ENCODE results near the gene KIAA2012. TPM values are rescaled to one million over a fixed set of nuclear protein-coding genes. Genes with fewer than 3 reads are reported as not detected.

Gene KIAA2012
- total RNA-seq, 1 donor, result not detected

- DNase-seq (ENCODE audit: low read depth), result no peak
- TF ChIP-seq, protein P1, sequence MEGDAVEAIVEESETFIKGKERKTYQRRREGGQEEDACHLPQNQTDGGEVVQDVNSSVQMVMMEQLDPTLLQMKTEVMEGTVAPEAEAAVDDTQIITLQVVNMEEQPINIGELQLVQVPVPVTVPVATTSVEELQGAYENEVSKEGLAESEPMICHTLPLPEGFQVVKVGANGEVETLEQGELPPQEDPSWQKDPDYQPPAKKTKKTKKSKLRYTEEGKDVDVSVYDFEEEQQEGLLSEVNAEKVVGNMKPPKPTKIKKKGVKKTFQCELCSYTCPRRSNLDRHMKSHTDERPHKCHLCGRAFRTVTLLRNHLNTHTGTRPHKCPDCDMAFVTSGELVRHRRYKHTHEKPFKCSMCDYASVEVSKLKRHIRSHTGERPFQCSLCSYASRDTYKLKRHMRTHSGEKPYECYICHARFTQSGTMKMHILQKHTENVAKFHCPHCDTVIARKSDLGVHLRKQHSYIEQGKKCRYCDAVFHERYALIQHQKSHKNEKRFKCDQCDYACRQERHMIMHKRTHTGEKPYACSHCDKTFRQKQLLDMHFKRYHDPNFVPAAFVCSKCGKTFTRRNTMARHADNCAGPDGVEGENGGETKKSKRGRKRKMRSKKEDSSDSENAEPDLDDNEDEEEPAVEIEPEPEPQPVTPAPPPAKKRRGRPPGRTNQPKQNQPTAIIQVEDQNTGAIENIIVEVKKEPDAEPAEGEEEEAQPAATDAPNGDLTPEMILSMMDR (IDR thresholded peaks at IDR 0.05; ENCODE audit: insufficient read depth, low read length), result no peak
These were observed 30.6 kb upstream of the KIAA2012 start for GRCh38 chr2:202042444-202042843.

GRCh38 chr2:202043475-202043874 is 29.6 kb upstream of the KIAA2012 start:
- no peak for DNase-seq (ENCODE audit: low read depth)
- TF ChIP-seq, protein P1 (IDR thresholded peaks at IDR 0.05; ENCODE audit: insufficient read depth, low read length), result no peak

More at GRCh38 chr2:202042444-202042843, 30.6 kb upstream of the KIAA2012 start:
- no peak overlapping the region for H3K4me3 ChIP-seq (ENCODE audit: low read depth, low read length)

DNA sequence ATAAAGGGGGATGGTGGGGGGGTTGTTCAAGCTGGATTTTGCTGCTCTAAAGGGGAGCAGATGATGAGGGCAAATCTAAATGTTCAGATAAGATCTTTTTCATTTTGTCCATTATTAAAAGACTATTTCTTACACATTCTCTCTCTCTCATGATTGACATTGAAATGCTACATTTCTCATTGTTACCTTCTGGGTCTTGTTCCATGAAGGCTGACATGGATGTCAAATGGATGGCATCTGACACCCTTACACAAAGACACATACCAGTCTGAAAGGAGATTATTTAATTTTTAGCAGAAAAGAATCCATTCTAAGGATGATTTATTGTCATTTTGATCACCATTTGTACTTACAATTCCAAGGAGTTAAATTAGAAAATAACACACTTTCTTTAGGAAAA is 28.3 kb upstream of the KIAA2012 start:
- no peak for DNase-seq (ENCODE audit: low read depth)
- H3K4me3 ChIP-seq (ENCODE audit: low read depth, low read length), result no peak overlapping the region
- TF ChIP-seq, protein P1 (IDR thresholded peaks at IDR 0.05; ENCODE audit: insufficient read depth, low read length), result no peak

More at GRCh38 chr2:202043475-202043874, 29.6 kb upstream of the KIAA2012 start:
- no peak overlapping the region for H3K4me3 ChIP-seq (ENCODE audit: low read depth, low read length)

GRCh38 chr2:202046572-202046971 is 26.5 kb upstream of the KIAA2012 start:
- DNase-seq (ENCODE audit: low read depth), result no peak
- no peak overlapping the region for H3K4me3 ChIP-seq (ENCODE audit: low read depth, low read length)
- TF ChIP-seq, protein P1 (IDR thresholded peaks at IDR 0.05; ENCODE audit: insufficient read depth, low read length), result no peak

DNA sequence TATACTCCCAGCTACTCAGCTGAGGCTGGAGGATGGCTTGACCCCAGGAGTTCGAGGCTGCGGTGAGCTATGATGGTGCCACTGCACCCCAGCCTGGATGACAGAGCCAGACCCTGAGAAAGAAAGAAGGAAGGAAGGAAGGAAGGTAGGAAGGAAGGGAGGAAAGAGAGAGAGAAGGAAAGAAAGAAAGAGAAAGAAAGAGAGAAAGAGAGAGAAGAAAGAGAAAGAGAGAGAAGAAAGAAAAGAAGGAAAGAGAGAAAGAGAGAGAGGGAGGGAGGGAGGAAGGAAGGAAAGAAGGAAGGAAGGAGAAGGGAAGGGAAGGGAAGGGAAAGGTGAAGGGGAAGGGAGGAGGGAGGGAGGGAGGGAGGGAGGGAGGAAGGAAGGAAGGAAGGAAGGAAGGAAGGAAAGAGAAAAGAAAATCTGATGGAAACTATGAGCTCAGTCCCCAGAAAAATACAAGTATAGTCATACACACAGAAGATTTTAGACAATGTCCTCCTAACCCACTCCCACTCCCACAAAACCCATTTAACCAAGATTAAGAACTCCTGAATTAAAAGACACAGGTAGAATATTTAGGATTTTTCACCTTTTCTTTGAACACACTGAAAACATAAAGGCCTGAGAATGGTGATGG is 23.8 kb upstream of the KIAA2012 start:
- H3K4me3 ChIP-seq (ENCODE audit: low read depth, low read length), result no peak overlapping the region
- DNase-seq (ENCODE audit: low read depth), result no peak
- TF ChIP-seq, protein P1 (IDR thresholded peaks at IDR 0.05; ENCODE audit: insufficient read depth, low read length), result no peak

DNA sequence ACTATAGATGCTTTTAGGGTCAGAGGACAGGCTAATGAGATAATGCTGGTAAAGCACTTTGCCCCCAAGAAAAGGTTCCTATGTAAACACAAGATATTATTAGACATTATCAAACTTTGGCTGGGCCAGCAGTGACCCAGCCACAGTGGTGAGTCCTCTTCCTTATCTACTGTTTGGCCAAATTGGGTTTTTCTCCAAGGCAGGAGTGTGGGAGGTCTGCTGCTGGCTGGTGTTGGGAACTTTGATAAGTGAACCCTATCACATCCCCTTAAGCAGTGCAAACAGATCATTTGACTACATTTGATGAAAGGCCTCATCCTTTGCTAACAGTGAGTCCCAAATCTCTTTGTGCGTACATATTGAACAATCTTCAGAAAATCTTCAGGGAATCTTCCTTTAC is 23.2 kb upstream of the KIAA2012 start:
- TF ChIP-seq, protein P1 (IDR thresholded peaks at IDR 0.05; ENCODE audit: insufficient read depth, low read length), result no peak
- H3K4me3 ChIP-seq (ENCODE audit: low read depth, low read length), result no peak overlapping the region
- no peak for DNase-seq (ENCODE audit: low read depth)

DNA sequence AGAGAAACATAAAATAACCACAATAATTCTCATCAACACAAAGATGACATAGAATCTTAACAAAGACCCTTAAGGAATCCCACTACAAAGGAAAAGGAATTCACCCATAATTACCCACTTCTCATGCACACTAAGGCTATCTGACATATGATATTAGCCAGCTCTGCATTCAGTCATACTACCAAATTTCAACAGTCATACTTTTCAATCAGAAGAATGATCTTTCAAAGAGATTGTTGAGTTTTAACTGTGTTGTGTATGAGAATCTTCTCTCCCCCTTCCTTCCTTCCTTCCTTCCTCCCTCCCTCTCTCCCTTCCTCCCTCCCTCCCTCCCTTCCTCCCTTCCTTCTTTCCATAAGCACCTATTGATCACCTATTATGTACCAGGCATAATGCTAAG is 22.4 kb upstream of the KIAA2012 start:
- no peak overlapping the region for H3K4me3 ChIP-seq (ENCODE audit: low read depth, low read length)
- TF ChIP-seq, protein P1 (IDR thresholded peaks at IDR 0.05; ENCODE audit: insufficient read depth, low read length), result no peak

More for the DNA sequence above, 22.4 kb upstream of the KIAA2012 start:
- no peak for DNase-seq (ENCODE audit: low read depth)
